Measurements from ENCODE around the gene THRA. TPM values are rescaled to one million over a fixed set of nuclear protein-coding genes. Genes with fewer than 3 reads are reported as not detected.
A peak's percentile ranks its signal among the peaks of the same experiment; 100 is the strongest.

The THRA gene
- total and polyA plus RNA-seq, 9 of the 15 experiments (the other 6 are each of a cell fraction or from before 2014, with no cell fraction given): 0.34 to 23.4 (median 12.7) TPM

DNA sequence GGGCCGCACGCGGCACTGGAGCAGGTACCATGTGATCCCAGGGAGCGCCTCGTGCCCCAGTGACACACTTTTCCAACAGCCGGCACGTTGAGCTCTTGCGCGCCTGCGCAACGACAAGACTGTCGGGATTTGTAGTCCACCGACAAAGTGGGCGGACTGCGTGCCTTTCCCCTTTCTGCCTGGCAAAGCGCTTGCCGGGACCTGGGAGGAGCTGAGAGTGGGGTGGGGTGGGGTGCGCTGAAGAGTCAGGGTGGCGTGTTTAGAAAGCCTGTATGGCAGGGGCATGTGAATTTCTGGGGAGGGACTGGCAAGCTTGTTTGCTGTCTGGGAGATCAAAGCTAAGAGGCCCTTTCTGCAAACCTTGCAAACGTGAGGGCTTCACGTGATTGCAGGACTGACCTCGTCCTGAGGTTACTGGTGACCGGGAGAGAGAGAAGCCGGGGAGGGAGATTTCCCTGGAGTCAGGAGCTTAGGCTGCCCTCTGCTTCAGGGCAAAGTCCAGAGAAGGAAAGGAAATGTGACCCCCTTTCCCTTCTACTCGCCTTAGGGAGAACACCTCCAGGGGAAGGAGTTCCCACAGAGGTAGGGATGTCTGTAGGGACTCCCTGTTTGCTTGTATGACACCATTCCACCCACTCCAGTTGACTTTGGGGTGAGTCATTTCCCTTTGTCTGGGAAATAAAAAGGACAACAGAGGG lies 38.1 kb downstream of the THRA start (continued):
- TF ChIP-seq, protein P1, sequence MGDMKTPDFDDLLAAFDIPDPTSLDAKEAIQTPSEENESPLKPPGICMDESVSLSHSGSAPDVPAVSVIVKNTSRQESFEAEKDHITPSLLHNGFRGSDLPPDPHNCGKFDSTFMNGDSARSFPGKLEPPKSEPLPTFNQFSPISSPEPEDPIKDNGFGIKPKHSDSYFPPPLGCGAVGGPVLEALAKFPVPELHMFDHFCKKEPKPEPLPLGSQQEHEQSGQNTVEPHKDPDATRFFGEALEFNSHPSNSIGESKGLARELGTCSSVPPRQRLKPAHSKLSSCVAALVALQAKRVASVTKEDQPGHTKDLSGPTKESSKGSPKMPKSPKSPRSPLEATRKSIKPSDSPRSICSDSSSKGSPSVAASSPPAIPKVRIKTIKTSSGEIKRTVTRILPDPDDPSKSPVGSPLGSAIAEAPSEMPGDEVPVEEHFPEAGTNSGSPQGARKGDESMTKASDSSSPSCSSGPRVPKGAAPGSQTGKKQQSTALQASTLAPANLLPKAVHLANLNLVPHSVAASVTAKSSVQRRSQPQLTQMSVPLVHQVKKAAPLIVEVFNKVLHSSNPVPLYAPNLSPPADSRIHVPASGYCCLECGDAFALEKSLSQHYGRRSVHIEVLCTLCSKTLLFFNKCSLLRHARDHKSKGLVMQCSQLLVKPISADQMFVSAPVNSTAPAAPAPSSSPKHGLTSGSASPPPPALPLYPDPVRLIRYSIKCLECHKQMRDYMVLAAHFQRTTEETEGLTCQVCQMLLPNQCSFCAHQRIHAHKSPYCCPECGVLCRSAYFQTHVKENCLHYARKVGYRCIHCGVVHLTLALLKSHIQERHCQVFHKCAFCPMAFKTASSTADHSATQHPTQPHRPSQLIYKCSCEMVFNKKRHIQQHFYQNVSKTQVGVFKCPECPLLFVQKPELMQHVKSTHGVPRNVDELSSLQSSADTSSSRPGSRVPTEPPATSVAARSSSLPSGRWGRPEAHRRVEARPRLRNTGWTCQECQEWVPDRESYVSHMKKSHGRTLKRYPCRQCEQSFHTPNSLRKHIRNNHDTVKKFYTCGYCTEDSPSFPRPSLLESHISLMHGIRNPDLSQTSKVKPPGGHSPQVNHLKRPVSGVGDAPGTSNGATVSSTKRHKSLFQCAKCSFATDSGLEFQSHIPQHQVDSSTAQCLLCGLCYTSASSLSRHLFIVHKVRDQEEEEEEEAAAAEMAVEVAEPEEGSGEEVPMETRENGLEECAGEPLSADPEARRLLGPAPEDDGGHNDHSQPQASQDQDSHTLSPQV (IDR thresholded peaks at IDR 0.05): peak; percentile 30; the same call in 1 of the 2 replicates
- no peak for TF ChIP-seq BCOR (IDR thresholded peaks at IDR 0.05)
- no peak for TF ChIP-seq GTF2A2 (tag; IDR thresholded peaks at IDR 0.05)
- TF ChIP-seq, protein P2, sequence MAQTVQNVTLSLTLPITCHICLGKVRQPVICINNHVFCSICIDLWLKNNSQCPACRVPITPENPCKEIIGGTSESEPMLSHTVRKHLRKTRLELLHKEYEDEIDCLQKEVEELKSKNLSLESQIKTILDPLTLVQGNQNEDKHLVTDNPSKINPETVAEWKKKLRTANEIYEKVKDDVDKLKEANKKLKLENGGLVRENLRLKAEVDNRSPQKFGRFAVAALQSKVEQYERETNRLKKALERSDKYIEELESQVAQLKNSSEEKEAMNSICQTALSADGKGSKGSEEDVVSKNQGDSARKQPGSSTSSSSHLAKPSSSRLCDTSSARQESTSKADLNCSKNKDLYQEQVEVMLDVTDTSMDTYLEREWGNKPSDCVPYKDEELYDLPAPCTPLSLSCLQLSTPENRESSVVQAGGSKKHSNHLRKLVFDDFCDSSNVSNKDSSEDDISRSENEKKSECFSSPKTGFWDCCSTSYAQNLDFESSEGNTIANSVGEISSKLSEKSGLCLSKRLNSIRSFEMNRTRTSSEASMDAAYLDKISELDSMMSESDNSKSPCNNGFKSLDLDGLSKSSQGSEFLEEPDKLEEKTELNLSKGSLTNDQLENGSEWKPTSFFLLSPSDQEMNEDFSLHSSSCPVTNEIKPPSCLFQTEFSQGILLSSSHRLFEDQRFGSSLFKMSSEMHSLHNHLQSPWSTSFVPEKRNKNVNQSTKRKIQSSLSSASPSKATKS (CRISPR knock-in tag; IDR thresholded peaks at IDR 0.05): no peak
- TF ChIP-seq, protein P3, sequence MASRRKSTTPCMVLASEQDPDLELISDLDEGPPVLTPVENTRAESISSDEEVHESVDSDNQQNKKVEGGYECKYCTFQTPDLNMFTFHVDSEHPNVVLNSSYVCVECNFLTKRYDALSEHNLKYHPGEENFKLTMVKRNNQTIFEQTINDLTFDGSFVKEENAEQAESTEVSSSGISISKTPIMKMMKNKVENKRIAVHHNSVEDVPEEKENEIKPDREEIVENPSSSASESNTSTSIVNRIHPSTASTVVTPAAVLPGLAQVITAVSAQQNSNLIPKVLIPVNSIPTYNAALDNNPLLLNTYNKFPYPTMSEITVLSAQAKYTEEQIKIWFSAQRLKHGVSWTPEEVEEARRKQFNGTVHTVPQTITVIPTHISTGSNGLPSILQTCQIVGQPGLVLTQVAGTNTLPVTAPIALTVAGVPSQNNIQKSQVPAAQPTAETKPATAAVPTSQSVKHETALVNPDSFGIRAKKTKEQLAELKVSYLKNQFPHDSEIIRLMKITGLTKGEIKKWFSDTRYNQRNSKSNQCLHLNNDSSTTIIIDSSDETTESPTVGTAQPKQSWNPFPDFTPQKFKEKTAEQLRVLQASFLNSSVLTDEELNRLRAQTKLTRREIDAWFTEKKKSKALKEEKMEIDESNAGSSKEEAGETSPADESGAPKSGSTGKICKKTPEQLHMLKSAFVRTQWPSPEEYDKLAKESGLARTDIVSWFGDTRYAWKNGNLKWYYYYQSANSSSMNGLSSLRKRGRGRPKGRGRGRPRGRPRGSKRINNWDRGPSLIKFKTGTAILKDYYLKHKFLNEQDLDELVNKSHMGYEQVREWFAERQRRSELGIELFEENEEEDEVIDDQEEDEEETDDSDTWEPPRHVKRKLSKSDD (conservative IDR thresholded peaks at IDR 0.05; ENCODE audit: low read length): no peak
- TF ChIP-seq NR2C1 (IDR thresholded peaks at IDR 0.05): no peak; the same call in 1 of the 2 replicates
- TF ChIP-seq NR2C1 (tag; IDR thresholded peaks at IDR 0.05): peak; percentile 69
- TF ChIP-seq ZNF121 (CRISPR knock-in tag; conservative IDR thresholded peaks at IDR 0.05): no peak
- no peak for TF ChIP-seq PHB (CRISPR knock-in tag; IDR thresholded peaks at IDR 0.05)
- peak; percentile 86 for TF ChIP-seq MEIS2 (IDR thresholded peaks at IDR 0.05; ENCODE audit: partially characterized antibody)
- peak; percentile 4; the same call in 1 of the 2 replicates for TF ChIP-seq KLF6 (CRISPR knock-in tag; IDR thresholded peaks at IDR 0.05; ENCODE audit: borderline replicate concordance)
- TF ChIP-seq, protein P4, sequence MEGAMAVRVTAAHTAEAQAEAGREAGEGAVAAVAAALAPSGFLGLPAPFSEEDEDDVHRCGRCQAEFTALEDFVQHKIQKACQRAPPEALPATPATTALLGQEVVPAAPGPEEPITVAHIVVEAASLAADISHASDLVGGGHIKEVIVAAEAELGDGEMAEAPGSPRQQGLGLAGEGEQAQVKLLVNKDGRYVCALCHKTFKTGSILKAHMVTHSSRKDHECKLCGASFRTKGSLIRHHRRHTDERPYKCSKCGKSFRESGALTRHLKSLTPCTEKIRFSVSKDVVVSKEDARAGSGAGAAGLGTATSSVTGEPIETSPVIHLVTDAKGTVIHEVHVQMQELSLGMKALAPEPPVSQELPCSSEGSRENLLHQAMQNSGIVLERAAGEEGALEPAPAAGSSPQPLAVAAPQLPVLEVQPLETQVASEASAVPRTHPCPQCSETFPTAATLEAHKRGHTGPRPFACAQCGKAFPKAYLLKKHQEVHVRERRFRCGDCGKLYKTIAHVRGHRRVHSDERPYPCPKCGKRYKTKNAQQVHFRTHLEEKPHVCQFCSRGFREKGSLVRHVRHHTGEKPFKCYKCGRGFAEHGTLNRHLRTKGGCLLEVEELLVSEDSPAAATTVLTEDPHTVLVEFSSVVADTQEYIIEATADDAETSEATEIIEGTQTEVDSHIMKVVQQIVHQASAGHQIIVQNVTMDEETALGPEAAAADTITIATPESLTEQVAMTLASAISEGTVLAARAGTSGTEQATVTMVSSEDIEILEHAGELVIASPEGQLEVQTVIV (CRISPR knock-in tag; IDR thresholded peaks at IDR 0.05; ENCODE audit: borderline replicate concordance): no peak
- no peak for TF ChIP-seq ZFP1 (CRISPR knock-in tag; IDR thresholded peaks at IDR 0.05)
- TF ChIP-seq ZKSCAN3 (CRISPR knock-in tag; IDR thresholded peaks at IDR 0.05): no peak
- TF ChIP-seq ZNF431 (CRISPR knock-in tag; IDR thresholded peaks at IDR 0.05): 0 out of 2 replicates have a peak, but pooled peaks have one; percentile 41

Measured in K562 (cell line).